Activated T-cell treated with anti-CD3 and anti-CD28 coated beads for 1 hour (primary cell): ENCODE results near the gene TBX19.

Experiments used
- DNase-seq: peaks from one replicate; pipeline ENCODE4 v3.0.0-alpha.2; 2020; ENCODE audit warnings: low read depth

TBX19 gene

GRCh38 chr1:168280296-168280927 is at the start of gene TBX19:
TSS of gene TBX19 (plus strand) at chr1:168280877. CDS start at chr1:168281091, 214 bp downstream.
- no peak for DNase-seq

- no peak for DNase-seq
Observed at GRCh38 chr1:168234846-168235547, 45.7 kb upstream of the TBX19 start.

GRCh38 chr1:168235548-168235885 is 45.2 kb upstream of the TBX19 start:
- no peak for DNase-seq

- no peak for DNase-seq
Observed at GRCh38 chr1:168235937-168236336, 44.7 kb upstream of the TBX19 start.

- DNase-seq = no peak
Observed at GRCh38 chr1:168236836-168237611, 43.7 kb upstream of the TBX19 start.

GRCh38 chr1:168243198-168243597 is 37.5 kb upstream of the TBX19 start:
- no peak for DNase-seq

GRCh38 chr1:168243636-168244212 is 37.0 kb upstream of the TBX19 start:
- no peak for DNase-seq

- no peak for DNase-seq
Observed at GRCh38 chr1:168245042-168245441, 35.6 kb upstream of the TBX19 start.

- DNase-seq = no peak
Observed at GRCh38 chr1:168246506-168246905, 34.2 kb upstream of the TBX19 start.

- DNase-seq = no peak
Observed at GRCh38 chr1:168252204-168252733, 28.4 kb upstream of the TBX19 start.

- no peak for DNase-seq
Observed at GRCh38 chr1:168256164-168256563, 24.5 kb upstream of the TBX19 start.

GRCh38 chr1:168257397-168257796 is 23.3 kb upstream of the TBX19 start:
- no peak for DNase-seq

- DNase-seq = no peak
Observed at GRCh38 chr1:168259567-168259966, 21.1 kb upstream of the TBX19 start.

GRCh38 chr1:168260393-168260792 is 20.3 kb upstream of the TBX19 start:
- no peak for DNase-seq

GRCh38 chr1:168261390-168261789 is 19.3 kb upstream of the TBX19 start:
- no peak for DNase-seq

GRCh38 chr1:168263130-168263529 is 17.5 kb upstream of the TBX19 start:
- no peak for DNase-seq

GRCh38 chr1:168264296-168264695 is 16.4 kb upstream of the TBX19 start:
- DNase-seq = no peak

GRCh38 chr1:168265596-168265995 is 15.1 kb upstream of the TBX19 start:
- DNase-seq = no peak

GRCh38 chr1:168266644-168267186 is 14.0 kb upstream of the TBX19 start:
- no peak for DNase-seq

GRCh38 chr1:168271636-168272035 is 9.0 kb upstream of the TBX19 start:
- DNase-seq = no peak

- no peak for DNase-seq
Observed at GRCh38 chr1:168273575-168273974, 7.1 kb upstream of the TBX19 start.

- no peak for DNase-seq
Observed at GRCh38 chr1:168279253-168279652, 1.4 kb upstream of the TBX19 start.
